OCI-LY1 (cell line): Measurements from ENCODE around the gene CIDEC.

ENCODE experiments used
- EZH2 ChIP-seq: fragments of 200-600 bp; sonication (generic), shearing (Covaris generic); IDR thresholded peaks from 2 replicates; pipeline ENCODE4 v1.8.0; 2017; ENCODE audit warnings: borderline replicate concordance, mixed run types, mild to moderate bottlenecking, antibody characterized with exemption, low read length, moderate library complexity, mixed read lengths
- TF ChIP-seq, protein P1 (sequence below): fragments of 200-600 bp; sonication (generic), shearing (Covaris generic); IDR thresholded peaks from 2 replicates; pipeline ENCODE4 v1.5.1; 2017; ENCODE audit warnings: mild to moderate bottlenecking, antibody characterized with exemption, low read length, moderate library complexity, mixed read lengths

DNA sequence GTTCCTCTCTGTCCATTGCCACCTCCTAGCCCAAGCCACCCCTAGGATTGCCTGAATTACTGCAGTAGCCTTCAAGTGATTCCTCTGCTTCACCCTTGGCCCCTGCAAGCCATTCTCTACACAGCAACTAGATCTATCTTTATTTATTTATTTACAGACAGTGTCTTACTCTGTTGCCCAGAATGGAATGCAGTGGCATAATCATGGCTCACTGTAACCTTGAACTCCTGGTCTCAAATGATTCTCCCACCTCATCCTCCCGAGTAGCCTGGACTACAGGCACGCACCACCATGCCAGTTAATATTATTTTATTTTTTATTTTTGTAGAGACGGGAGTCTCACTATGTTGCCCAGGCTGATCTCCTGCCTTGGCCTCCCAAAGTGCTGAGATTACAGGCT, 8.5 kb upstream of the CIDEC start:
- TF ChIP-seq, protein P1, sequence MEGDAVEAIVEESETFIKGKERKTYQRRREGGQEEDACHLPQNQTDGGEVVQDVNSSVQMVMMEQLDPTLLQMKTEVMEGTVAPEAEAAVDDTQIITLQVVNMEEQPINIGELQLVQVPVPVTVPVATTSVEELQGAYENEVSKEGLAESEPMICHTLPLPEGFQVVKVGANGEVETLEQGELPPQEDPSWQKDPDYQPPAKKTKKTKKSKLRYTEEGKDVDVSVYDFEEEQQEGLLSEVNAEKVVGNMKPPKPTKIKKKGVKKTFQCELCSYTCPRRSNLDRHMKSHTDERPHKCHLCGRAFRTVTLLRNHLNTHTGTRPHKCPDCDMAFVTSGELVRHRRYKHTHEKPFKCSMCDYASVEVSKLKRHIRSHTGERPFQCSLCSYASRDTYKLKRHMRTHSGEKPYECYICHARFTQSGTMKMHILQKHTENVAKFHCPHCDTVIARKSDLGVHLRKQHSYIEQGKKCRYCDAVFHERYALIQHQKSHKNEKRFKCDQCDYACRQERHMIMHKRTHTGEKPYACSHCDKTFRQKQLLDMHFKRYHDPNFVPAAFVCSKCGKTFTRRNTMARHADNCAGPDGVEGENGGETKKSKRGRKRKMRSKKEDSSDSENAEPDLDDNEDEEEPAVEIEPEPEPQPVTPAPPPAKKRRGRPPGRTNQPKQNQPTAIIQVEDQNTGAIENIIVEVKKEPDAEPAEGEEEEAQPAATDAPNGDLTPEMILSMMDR: no peak
- no peak for TF ChIP-seq EZH2
